ENCODE results near the gene GSE1. TPM values are rescaled to one million over a fixed set of nuclear protein-coding genes. Genes with fewer than 3 reads are reported as not detected.

The GSE1 gene
- total and polyA plus RNA-seq, 2 of the 13 experiments (the other 11 are each of a cell fraction or from before 2014, with no cell fraction given), result 16.1 to 31.2 TPM

- TF ChIP-seq ZNF709 (CRISPR knock-in tag; IDR thresholded peaks at IDR 0.05), result peak; percentile 78; the same call in 1 of the 2 replicates
- TF ChIP-seq ZNF646 (CRISPR knock-in tag; IDR thresholded peaks at IDR 0.05), result no peak
- peak; percentile 86 for TF ChIP-seq GATAD1 (CRISPR knock-in tag; IDR thresholded peaks at IDR 0.05)
- TF ChIP-seq, protein P1, sequence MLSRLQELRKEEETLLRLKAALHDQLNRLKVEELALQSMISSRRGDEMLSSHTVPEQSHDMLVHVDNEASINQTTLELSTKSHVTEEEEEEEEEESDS (CRISPR knock-in tag; IDR thresholded peaks at IDR 0.05; ENCODE audit: borderline replicate concordance), result no peak
- TF ChIP-seq ZNF17 (CRISPR knock-in tag; IDR thresholded peaks at IDR 0.05), result no peak
- TF ChIP-seq, protein P2, sequence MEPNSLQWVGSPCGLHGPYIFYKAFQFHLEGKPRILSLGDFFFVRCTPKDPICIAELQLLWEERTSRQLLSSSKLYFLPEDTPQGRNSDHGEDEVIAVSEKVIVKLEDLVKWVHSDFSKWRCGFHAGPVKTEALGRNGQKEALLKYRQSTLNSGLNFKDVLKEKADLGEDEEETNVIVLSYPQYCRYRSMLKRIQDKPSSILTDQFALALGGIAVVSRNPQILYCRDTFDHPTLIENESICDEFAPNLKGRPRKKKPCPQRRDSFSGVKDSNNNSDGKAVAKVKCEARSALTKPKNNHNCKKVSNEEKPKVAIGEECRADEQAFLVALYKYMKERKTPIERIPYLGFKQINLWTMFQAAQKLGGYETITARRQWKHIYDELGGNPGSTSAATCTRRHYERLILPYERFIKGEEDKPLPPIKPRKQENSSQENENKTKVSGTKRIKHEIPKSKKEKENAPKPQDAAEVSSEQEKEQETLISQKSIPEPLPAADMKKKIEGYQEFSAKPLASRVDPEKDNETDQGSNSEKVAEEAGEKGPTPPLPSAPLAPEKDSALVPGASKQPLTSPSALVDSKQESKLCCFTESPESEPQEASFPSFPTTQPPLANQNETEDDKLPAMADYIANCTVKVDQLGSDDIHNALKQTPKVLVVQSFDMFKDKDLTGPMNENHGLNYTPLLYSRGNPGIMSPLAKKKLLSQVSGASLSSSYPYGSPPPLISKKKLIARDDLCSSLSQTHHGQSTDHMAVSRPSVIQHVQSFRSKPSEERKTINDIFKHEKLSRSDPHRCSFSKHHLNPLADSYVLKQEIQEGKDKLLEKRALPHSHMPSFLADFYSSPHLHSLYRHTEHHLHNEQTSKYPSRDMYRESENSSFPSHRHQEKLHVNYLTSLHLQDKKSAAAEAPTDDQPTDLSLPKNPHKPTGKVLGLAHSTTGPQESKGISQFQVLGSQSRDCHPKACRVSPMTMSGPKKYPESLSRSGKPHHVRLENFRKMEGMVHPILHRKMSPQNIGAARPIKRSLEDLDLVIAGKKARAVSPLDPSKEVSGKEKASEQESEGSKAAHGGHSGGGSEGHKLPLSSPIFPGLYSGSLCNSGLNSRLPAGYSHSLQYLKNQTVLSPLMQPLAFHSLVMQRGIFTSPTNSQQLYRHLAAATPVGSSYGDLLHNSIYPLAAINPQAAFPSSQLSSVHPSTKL (CRISPR knock-in tag; IDR thresholded peaks at IDR 0.05), result peak; percentile 21; the same call in 1 of the 2 replicates
- 0 out of 2 replicates have a peak, but pooled peaks have one; percentile 24 for TF ChIP-seq BATF2 (CRISPR knock-in tag; IDR thresholded peaks at IDR 0.05)
- 0 out of 2 replicates have a peak, but pooled peaks have one; percentile 92 for TF ChIP-seq ZNF773 (CRISPR knock-in tag; IDR thresholded peaks at IDR 0.05; ENCODE audit: borderline replicate concordance)
- TF ChIP-seq SNAPC2 (CRISPR knock-in tag; IDR thresholded peaks at IDR 0.05), result no peak
- TF ChIP-seq AGO1 (IDR thresholded peaks at IDR 0.05; ENCODE audit: low read depth, low read length, poor library complexity, severe bottlenecking), result peak; percentile 21
- TF ChIP-seq TGIF2 (CRISPR knock-in tag; IDR thresholded peaks at IDR 0.05), result peak; percentile 62
- TF ChIP-seq SNAI1 (CRISPR knock-in tag; IDR thresholded peaks at IDR 0.05; ENCODE audit: borderline replicate concordance), result peak; percentile 46; the same call in 1 of the 2 replicates
- TF ChIP-seq RBM22 (optimal IDR thresholded peaks at IDR 0.05; ENCODE audit: low read length), result no peak
- TF ChIP-seq IRX3 (CRISPR knock-in tag; IDR thresholded peaks at IDR 0.05; ENCODE audit: borderline replicate concordance, low read depth), result no peak
- no peak for TF ChIP-seq HNF4G (IDR thresholded peaks at IDR 0.05; ENCODE audit: borderline replicate concordance, low read depth, low read length)
- no peak for TF ChIP-seq HNF4G (CRISPR knock-in tag; IDR thresholded peaks at IDR 0.05; ENCODE audit: borderline replicate concordance, low read depth)
- TF ChIP-seq THAP11 (CRISPR knock-in tag; IDR thresholded peaks at IDR 0.05), result peak; percentile 62
- no peak for TF ChIP-seq REPIN1 (CRISPR knock-in tag; IDR thresholded peaks at IDR 0.05; ENCODE audit: borderline replicate concordance, low read depth)
Measured at GRCh38 chr16:85688586-85689284, 75.6 kb downstream of the GSE1 start, which contains the start of gene GINS2 (continued).
